Esophagus squamous epithelium (tissue), 4 donors: Measurements from ENCODE around the gene PLXDC1.

Source experiments
- CTCF ChIP-seq, 6 experiments: fragments of 450-650 bp in 4 of 6; fragments of 200-600 bp in 2 of 6; sonication (generic) in 2 of 6; IDR thresholded peaks; one replicate each; pipeline ENCODE4 v1.5.1; 2016 to 2019; ENCODE audit warnings: antibody characterized with exemption in 6 of 6, mild to moderate bottlenecking in 4 of 6, moderate library complexity in 4 of 6
- POLR2A ChIP-seq, 4 donors: fragments of 450-650 bp; IDR thresholded peaks; one replicate each; pipeline ENCODE4 v1.6.1; 2017; ENCODE audit warnings: antibody characterized with exemption in 4 of 4, mild to moderate bottlenecking in 4 of 4, moderate library complexity in 3 of 4

- TF ChIP-seq CTCF (IDR thresholded peaks at IDR 0.05) (no peak), POLR2A (IDR thresholded peaks at IDR 0.05) (no peak)
These were observed 44.3 kb downstream of the PLXDC1 start for GRCh38 chr17:39107155-39107554.
